Kidney (tissue), 14 donors: Measurements from ENCODE around the gene CCDC82. TPM values are rescaled to one million over a fixed set of nuclear protein-coding genes. Genes with fewer than 3 reads are reported as not detected.

Experiments used
- DNase-seq, 5 donors: peaks; one replicate each; pipeline ENCODE4 v3.0.0-alpha.2; 2013 to 2020
- FAIRE-seq: peaks from 2 replicates; lab custom pipeline; 2012; peaks lifted over from hg19 to GRCh38; lab: Jason Lieb, UNC
- H3K27ac ChIP-seq, 2 donors: one replicate each; pipeline ENCODE4 v1.7.0; 2013; ENCODE audit warnings: low read depth in 2 of 2, low read length in 2 of 2, inconsistent platforms in 1 of 2
- H3K27me3 ChIP-seq: one replicate; pipeline ENCODE4 v1.7.1; 2013; ENCODE audit warnings: low read length, inconsistent platforms; ENCODE audit not compliant: control insufficient read depth, insufficient read depth
- H3K36me3 ChIP-seq, 3 donors: one replicate each; pipeline versions ENCODE4 v1.7.0 to v1.7.1; 2013; ENCODE audit warnings: low read length in 3 of 3, control low read depth in 1 of 3, inconsistent platforms in 1 of 3; ENCODE audit not compliant: insufficient read depth in 3 of 3, control insufficient read depth in 2 of 3
- H3K4me1 ChIP-seq, 3 donors: one replicate each; pipeline versions ENCODE4 v1.7.0 to v1.7.1; 2013; ENCODE audit warnings: low read length in 3 of 3, inconsistent platforms in 1 of 3, low read depth in 1 of 3; ENCODE audit not compliant: control insufficient read depth in 2 of 3, insufficient read depth in 2 of 3
- H3K4me3 ChIP-seq, 3 donors: one replicate each; pipeline versions ENCODE4 v1.7.0 to v1.8.1; 2013; ENCODE audit warnings: low read length in 3 of 3, control low read depth in 1 of 3, inconsistent platforms in 1 of 3
- H3K9ac ChIP-seq, 3 donors: one replicate each; pipeline versions ENCODE4 v1.7.0 to v1.7.1; 2013; ENCODE audit warnings: low read length in 3 of 3, control low read depth in 1 of 3, inconsistent platforms in 1 of 3
- H3K9me3 ChIP-seq, 3 donors: one replicate each; pipeline versions ENCODE4 v1.7.0 to v1.7.1; 2013; ENCODE audit warnings: low read length in 3 of 3, control low read depth in 1 of 3, inconsistent platforms in 1 of 3; ENCODE audit not compliant: control insufficient read depth in 2 of 3, insufficient read depth in 1 of 3
- CTCF ChIP-seq: IDR thresholded peaks from 3 replicates; pipeline ENCODE4 v1.5.1; 2012; ENCODE audit warnings: mild to moderate bottlenecking, moderate library complexity, borderline replicate concordance; ENCODE audit not compliant: insufficient read depth; ENCODE audit errors: extremely low read depth
- intact Hi-C: fragments of 100-400 bp; cut with DNase I; formaldehyde crosslinking; loops from one replicate; pipeline ENCODE4 v1.11.1; 2022
- polyA plus RNA-seq: library from polyadenylated mRNA; stranded (reverse); fragments of 350-450 nt; fragmentation: Illumina TruSeq; extraction: RNeasy Lipid Tissue Mini Kit (QIAGEN cat#74804); gene quantifications from one replicate; pipeline ENCODE4 v1.2.3, GENCODE V29; 2014; ENCODE audit warnings: low read depth, low replicate concordance; ENCODE audit not compliant: insufficient read depth
- total RNA-seq: library from RNA; stranded (reverse); fragmentation: NEBNext Ultra II Directional; extraction: Animal tissue kit (Norgen Biotek cat#: 25700); gene quantifications from one replicate; pipeline ENCODE4 v1.2.1, GENCODE V29; 2021
- donor health status: control.
- donor health status: control.
- donor health status: control.
- donor health status: control.
- donor health status: control.
- donor health status: DM: yes; HTN: yes; CAD: no.
- donor health status: Normal renal cell carcinoma (clear cell type).

Gene CCDC82
- total and polyA plus RNA-seq, 2 donors from 2014 or later = 13.0 to 25.8 TPM

- H3K36me3 ChIP-seq = peaks cover 0 to 3% (median 0%) of the 10 kb centered on the region in 3 donors
- H3K9me3 ChIP-seq = no peaks in the 10 kb centered on the region
- no peak overlapping the region for H3K4me3 ChIP-seq
- no peak overlapping the region for H3K27ac ChIP-seq
- TF ChIP-seq CTCF = no peak
- no peaks in the 10 kb centered on the region for H3K27me3 ChIP-seq
- DNase-seq (no peak), FAIRE-seq (no peak)
- intact Hi-C loops = no loop called here
- H3K4me1 ChIP-seq = peaks cover 4 to 29% (median 28%) of the 10 kb centered on the region in 3 donors
- H3K9ac ChIP-seq = no peak overlapping the region
Observed at GRCh38 chr11:96316869-96317268, 72.8 kb downstream of the CCDC82 start.

- FAIRE-seq (no peak), DNase-seq (no peak)
- Histone ChIP-seq H3K4me3 (no peak overlapping the region), H3K27ac (no peak overlapping the region), H3K9me3 (no peaks in the 10 kb centered on the region), H3K27me3 (no peaks in the 10 kb centered on the region), H3K36me3 (peaks cover 0 to 3% (median 0%) of the 10 kb centered on the region in 3 donors), H3K9ac (no peak overlapping the region), H3K4me1 (peaks cover 9 to 29% (median 20%) of the 10 kb centered on the region in 3 donors)
- intact Hi-C loops = no loop called here
- TF ChIP-seq CTCF = no peak
Observed at GRCh38 chr11:96315476-96315875, 74.2 kb downstream of the CCDC82 start.

GRCh38 chr11:96314326-96315020, 75.2 kb downstream of the CCDC82 start:
- Histone ChIP-seq H3K36me3 (peaks cover 0 to 3% (median 0%) of the 10 kb centered on the region in 3 donors), H3K4me3 (no peak overlapping the region), H3K4me1 (peaks cover 9 to 29% (median 20%) of the 10 kb centered on the region in 3 donors), H3K9ac (peak overlapping the region in 1 of 3 donors; percentile 56), H3K9me3 (no peaks in the 10 kb centered on the region), H3K27me3 (no peaks in the 10 kb centered on the region), H3K27ac (peak overlapping the region in 1 of 2 donors; percentile 73)
- no peak for FAIRE-seq
- no peak for TF ChIP-seq CTCF
- DNase-seq = no peak
- intact Hi-C loops = no loop called here

- H3K9me3 ChIP-seq = no peaks in the 10 kb centered on the region
- H3K36me3 ChIP-seq = peaks cover 0 to 3% (median 0%) of the 10 kb centered on the region in 3 donors
- no peak overlapping the region for H3K9ac ChIP-seq
- DNase-seq (no peak), FAIRE-seq (no peak)
- TF ChIP-seq CTCF = no peak
- H3K27me3 ChIP-seq = no peaks in the 10 kb centered on the region
- peaks cover 9 to 23% (median 19%) of the 10 kb centered on the region in 3 donors for H3K4me1 ChIP-seq
- intact Hi-C loops = no loop called here
- no peak overlapping the region for H3K27ac ChIP-seq
- H3K4me3 ChIP-seq = no peak overlapping the region
Observed at GRCh38 chr11:96313163-96313562, 76.5 kb downstream of the CCDC82 start.
